Measurements from ENCODE around the gene SREBF2. TPM values are rescaled to one million over a fixed set of nuclear protein-coding genes. Genes with fewer than 3 reads are reported as not detected.
A peak's percentile ranks its signal among the peaks of the same experiment; 100 is the strongest.

Gene SREBF2
- total RNA-seq, 2 donors from 2014 or later, result 58.7 to 84.0 TPM

GRCh38 chr22:41818596-41818995 is 14.3 kb upstream of the SREBF2 start:
- DNase-seq (no peak), ATAC-seq (no peak)
- intact Hi-C loops (cut with DNase I), result no loop called here

DNA sequence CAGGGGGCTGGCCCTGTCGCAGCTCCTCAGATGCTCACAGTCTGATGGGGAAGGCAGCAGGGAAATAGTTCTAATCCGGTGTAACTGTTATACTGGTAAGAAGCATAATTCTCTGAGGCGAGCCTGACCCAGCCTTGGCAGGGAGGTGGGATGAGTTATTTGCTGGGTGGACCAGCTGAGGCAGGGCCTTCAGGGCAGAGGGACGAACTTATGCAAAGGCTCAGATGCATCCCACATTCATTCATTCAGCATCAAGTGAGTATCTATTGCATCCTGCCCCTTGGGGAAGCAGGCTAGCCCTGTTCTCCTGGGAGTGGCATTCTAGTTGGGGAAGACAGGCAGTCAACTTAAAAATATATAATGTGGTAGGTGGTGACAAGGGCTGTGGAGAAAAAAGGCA is 13.6 kb upstream of the SREBF2 start:
- ATAC-seq (no peak), DNase-seq (no peak)
- intact Hi-C loops (cut with DNase I), result no loop called here

GRCh38 chr22:41820447-41820846 is 12.5 kb upstream of the SREBF2 start:
- intact Hi-C loops (cut with DNase I), result loop anchor here (5.0 to 10.0 kb wide), 2 partner anchors 122 to 126 kb away; partner anchors contain the start of gene MEI1 (in 1 of the 2)

GRCh38 chr22:41821471-41822316 is 11.2 kb upstream of the SREBF2 start:
- intact Hi-C loops (cut with DNase I), result loop anchor here (1.0 to 10.0 kb wide), 3 partner anchors 120 to 127 kb away; partner anchors contain the start of gene MEI1 (in 1 of the 2)
- ATAC-seq (no peak), DNase-seq (no peak)

More at GRCh38 chr22:41820447-41820846, 12.5 kb upstream of the SREBF2 start:
- DNase-seq (no peak), ATAC-seq (no peak)

GRCh38 chr22:41822317-41823057 is 10.4 kb upstream of the SREBF2 start:
- intact Hi-C loops (cut with DNase I), result loop anchor here (1.0 to 10.0 kb wide), 3 partner anchors 119 to 128 kb away; partner anchors contain the start of gene MEI1 (in 1 of the 2)
- ATAC-seq (no peak), DNase-seq (no peak)

DNA sequence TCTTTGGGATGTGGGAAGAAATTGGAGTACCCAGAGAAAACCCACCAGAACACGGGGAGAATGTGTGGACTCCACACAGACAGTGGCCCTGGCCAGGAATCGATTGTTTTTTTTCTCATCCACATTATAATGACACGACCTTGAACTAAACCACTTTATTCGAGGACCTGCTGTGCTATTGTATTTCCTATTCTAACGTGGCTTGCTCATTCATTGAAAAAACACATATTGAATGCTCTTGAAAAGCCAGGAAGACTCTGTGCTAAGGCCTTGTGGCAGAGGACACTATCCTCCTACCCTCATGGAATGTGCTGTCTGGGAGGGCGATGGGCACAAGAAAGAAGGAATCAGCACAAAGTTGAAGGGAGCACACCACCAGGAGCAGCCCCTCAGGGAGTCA is 9.1 kb upstream of the SREBF2 start:
- no peak for DNase-seq
- no peak for ATAC-seq
- intact Hi-C loops (cut with DNase I), result loop anchor here (5.0 to 10.0 kb wide), 2 partner anchors 119 to 129 kb away; partner anchors contain the start of gene MEI1 (in 1 of the 2)

DNA sequence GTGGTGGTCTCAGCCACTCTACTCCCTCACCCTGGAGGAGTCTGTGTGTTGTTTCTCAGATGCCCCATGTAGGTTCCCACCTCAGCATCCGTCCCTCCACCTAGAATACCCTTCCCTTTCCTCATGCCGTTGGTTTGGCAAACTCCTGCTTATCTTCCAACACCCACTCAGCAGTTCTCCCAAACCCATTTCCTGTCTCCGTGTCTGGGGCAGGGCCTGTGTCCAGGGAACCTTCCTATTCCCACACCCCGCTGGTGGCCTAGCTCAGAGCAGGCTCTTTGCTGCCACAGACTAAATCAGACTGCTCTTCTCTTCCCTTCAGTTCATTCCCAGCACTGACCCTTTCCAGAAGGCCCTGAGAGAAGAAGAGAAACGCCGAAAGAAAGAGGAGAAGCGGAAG is 7.5 kb upstream of the SREBF2 start:
- ATAC-seq (peak in 1 of 2 donors; percentile 50), DNase-seq (peak; percentile 53)
- intact Hi-C loops (cut with DNase I), result loop anchor here in 1 of 2 donors (10.0 kb wide), 1 partner anchor 131 kb away; the partner anchor contains the start of gene MEI1

DNA sequence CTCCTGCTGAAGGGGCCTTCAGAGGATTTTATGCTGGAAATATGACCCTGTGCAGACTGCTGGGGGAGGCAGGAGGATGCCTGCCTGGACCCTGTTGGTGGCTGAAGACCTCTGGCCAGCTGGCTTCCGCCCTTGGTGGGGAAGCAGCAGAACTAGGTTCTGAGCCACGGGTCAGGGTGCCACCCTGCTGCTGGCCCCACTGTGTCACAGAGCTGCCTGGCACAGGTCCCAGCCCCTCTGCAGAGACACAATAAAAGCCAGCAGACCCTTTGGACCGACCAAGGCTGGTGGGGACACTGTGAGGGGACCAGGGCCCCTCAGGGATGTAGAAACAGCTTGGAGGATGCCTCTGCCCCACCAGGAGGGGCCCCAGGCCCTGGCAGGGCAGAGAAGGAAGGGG is 6.9 kb upstream of the SREBF2 start:
- peak; percentile 9 to 11 for ATAC-seq
- no peak for DNase-seq
- intact Hi-C loops (cut with DNase I), result loop anchor here in 1 of 2 donors (10.0 kb wide), 1 partner anchor 131 kb away; the partner anchor contains the start of gene MEI1

DNA sequence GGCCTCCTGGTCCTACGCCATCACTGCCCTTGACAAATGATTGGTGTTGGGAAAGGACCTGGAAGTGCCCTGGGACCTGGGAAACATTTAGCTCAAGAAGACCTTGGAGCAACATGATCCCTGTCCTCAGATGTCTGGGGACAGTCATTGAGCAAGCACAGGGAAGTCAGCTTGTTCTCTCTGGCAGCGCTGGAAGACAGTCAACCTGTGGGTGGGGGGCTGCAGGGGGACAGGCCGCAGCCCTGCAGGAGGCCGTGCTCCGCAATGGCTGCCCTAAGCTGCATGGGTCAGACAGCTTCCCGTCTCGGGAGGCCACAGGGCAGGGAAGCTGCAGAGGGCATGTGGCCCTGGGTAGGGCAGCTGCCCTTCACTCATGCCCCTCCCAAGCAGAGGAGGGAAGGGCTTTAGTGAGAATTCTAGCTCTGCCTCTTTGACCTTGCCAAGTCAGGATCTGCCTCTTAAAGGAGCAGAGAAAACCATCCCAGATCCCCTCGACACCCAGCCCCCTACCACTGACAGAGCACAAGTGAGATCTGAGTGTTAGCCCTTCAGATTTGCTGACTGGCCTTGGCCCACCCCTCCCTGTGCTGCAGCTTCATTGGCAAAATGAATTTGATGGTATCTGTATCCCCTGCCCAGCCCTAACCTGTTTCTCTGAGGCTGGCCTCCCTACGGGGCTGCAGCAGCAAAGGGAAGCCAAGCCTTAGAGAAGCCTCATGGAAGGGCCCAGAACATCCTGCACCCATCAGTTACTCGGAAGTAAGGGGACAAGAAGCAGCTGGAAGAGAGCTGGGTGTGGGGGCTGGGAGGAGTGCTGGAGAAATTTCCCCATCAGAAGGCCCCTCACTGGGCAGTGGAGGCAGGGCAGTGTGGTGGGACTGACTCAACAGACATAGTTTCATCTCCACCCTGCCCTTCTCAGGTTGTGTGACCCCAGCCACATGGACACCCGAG is 6.2 kb upstream of the SREBF2 start:
- no peak for DNase-seq
- peak; percentile 45 to 62 for ATAC-seq
- intact Hi-C loops (cut with DNase I), result loop anchor here in 1 of 2 donors (10.0 kb wide), 1 partner anchor 132 kb away; the partner anchor contains the start of gene MEI1

DNA sequence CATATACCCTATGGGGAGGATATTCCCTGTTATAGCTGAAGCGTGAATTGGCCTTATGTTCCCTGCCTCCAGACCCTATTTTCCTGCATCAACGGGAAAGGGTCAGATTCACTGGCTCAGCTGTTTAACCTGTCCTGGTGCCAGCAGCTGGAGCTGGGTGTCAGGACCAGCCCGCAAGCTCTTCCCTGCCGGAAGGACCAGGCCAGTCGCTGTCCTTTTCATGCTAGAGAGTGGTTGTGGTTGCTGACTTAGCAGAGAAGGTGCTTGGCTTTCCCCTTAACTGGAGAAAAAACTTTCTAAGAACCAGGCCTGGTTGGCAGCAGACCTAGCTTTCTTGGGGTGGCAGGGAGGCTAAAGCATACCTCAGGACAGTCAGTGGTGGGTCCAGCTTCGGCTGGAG is 5.2 kb upstream of the SREBF2 start:
- no peak for ATAC-seq

DNA sequence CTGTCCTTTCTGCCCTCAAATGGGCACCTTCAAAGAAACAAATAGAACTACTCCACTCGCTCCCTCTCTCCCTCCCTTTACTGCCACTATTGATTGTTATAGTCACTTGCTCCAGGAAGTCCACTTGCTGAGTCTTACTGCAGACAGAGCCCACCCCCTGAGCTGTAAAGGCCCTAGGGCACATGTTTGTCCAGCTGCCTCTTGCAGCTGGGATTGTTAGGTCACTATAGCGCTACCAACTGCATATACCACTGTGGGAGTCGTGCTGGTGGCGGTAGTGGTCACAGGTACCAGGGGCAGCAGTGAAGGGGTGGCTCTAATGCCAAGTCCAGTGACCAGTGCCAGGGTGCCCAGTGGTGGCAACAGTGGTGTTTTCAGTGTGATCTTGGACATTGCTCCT is 4.4 kb upstream of the SREBF2 start:
- intact Hi-C loops (cut with DNase I), result loop anchor here in 1 of 2 donors (10.0 kb wide), 1 partner anchor 134 kb away; the partner anchor contains the start of gene MEI1
- ATAC-seq (no peak), DNase-seq (no peak)

More for the DNA sequence above, 5.2 kb upstream of the SREBF2 start:
- intact Hi-C loops (cut with DNase I), result loop anchor here in 1 of 2 donors (10.0 kb wide), 1 partner anchor 133 kb away; the partner anchor contains the start of gene MEI1
- no peak for DNase-seq

DNA sequence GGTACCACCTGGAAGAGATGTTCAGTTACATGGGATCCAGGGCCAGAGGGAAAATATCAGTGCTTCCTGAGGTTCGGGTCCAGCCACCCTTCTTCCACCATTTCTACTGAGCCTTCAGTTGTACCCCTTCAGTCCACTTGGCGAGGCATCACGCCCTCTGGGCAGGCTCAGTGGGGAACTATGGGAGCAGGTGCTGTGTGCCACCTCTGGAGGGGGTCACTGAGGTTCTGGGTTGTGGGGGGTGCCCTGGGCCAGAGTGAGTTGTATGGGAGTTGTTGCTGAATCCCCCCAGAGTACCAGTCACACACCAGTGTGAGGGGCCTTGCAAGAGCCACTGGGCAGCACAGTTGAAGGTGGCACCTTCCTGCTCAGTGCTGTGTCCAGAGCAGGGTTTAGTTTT is 2.7 kb upstream of the SREBF2 start:
- no peak for ATAC-seq
- intact Hi-C loops (cut with DNase I), result no loop called here
- DNase-seq, result no peak

GRCh38 chr22:41831383-41831782 is 1.5 kb upstream of the SREBF2 start:
- ATAC-seq (no peak), DNase-seq (no peak)
- intact Hi-C loops (cut with DNase I), result no loop called here

DNA sequence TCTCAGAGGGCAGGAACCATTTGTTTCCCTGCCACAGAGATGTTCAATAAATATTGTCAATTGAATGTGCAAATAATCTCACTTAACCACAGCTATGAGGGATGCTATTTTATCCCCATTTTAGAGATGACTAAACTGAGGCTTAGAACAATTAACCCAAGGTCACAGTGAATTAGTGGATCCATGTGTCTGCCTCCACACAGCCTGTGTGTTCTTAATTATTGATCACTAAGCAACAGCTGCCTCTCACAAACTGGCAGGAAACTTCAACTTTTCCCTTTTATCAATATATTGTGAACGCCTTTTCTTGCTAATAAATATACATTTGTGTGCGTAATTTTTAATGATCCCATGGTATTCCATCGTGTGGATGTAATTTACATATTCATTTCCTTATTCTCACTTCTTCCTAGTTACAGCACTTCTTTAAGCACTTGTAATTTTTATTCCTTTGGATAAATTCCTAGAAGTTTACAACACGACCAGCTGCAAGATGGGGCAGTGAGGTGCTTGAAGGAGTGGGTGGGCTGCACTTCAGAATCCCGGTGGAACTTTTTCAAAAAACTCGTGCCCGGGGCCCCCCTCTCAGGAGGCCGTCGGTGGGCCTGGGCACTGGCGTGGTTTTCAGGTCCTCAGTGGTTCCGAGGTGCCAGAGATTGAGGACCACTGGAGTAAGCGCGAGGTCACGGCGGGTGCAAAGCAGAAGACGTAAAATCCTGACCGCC is 915 bp upstream of the SREBF2 start:
- intact Hi-C loops (cut with DNase I), result no loop called here
- DNase-seq, result no peak
- no peak for ATAC-seq

DNA sequence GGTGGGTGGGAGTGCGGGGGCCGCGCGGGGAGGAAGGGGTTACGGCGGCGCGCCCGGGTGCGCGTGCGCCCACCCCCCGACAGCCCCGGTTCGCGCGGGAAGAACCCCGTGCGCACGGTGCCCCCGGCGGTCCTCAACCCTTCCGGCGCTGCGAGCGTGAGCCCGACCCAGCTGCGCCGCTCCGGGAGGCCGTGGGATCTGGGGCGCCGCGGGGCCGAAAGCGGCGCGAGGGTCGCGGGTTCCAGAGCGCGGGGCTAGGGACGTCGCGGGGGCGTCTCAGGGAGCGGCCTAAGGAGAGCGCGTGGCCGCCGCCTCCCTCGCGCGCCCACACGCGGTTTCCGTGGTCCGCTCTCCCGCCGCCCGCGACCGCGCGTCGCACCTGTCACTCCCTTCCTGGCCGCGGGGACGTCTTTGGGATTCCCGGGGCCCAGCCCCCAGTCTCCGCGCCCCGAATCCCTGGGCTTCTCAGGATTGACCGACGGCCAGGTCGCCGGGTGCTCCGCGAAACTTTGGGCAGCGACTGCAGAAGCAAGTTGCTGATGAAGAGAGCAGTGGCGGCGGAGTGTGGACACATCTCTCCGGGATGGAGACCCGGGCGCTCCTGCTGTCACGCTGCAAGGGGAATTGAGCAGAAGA is 582 bp downstream of the SREBF2 start:
- intact Hi-C loops (cut with DNase I), result no loop called here
- DNase-seq, result peak; percentile 42
- ATAC-seq, result peak; percentile 31 to 38

GRCh38 chr22:41834005-41834944 is 1.4 kb downstream of the SREBF2 start:
- DNase-seq, result no peak

More at GRCh38 chr22:41834005-41834944, 1.4 kb downstream of the SREBF2 start:
- no peak for ATAC-seq
- intact Hi-C loops (cut with DNase I), result no loop called here
